ENCODE measurements around the gene ERCC6L2.

- TF ChIP-seq, protein P1, sequence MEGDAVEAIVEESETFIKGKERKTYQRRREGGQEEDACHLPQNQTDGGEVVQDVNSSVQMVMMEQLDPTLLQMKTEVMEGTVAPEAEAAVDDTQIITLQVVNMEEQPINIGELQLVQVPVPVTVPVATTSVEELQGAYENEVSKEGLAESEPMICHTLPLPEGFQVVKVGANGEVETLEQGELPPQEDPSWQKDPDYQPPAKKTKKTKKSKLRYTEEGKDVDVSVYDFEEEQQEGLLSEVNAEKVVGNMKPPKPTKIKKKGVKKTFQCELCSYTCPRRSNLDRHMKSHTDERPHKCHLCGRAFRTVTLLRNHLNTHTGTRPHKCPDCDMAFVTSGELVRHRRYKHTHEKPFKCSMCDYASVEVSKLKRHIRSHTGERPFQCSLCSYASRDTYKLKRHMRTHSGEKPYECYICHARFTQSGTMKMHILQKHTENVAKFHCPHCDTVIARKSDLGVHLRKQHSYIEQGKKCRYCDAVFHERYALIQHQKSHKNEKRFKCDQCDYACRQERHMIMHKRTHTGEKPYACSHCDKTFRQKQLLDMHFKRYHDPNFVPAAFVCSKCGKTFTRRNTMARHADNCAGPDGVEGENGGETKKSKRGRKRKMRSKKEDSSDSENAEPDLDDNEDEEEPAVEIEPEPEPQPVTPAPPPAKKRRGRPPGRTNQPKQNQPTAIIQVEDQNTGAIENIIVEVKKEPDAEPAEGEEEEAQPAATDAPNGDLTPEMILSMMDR (IDR thresholded peaks at IDR 0.05; ENCODE audit: low read length) = no peak
- TF ChIP-seq EZH2 (IDR thresholded peaks at IDR 0.05; ENCODE audit: borderline replicate concordance, low read length) = no peak
Measured at GRCh38 chr9:95938724-95939123, 63.2 kb downstream of the ERCC6L2 start.

Measured in OCI-LY1 (cell line).